HG03095 (cell line): ENCODE measurements around the gene TLCD3B.
"Not testable (repeated sequence)": the region's sequence is repeated elsewhere in the genome, so short reads cannot be mapped to it uniquely, and the experiment has no call there.

Experiments used
- ATAC-seq: cut with Tn5 transposase; IDR thresholded peaks from one replicate; pipeline ENCODE4 v1.9.1; 2021; ENCODE audit warnings: moderate library complexity; ENCODE audit not compliant: unreplicated experiment

The TLCD3B gene

GRCh38 chr16:30027588-30028437 lies 3.3 kb downstream of the TLCD3B start:
- ATAC-seq: no peak

- no peak for ATAC-seq
These were observed 4.6 kb downstream of the TLCD3B start for GRCh38 chr16:30026449-30026848.

DNA sequence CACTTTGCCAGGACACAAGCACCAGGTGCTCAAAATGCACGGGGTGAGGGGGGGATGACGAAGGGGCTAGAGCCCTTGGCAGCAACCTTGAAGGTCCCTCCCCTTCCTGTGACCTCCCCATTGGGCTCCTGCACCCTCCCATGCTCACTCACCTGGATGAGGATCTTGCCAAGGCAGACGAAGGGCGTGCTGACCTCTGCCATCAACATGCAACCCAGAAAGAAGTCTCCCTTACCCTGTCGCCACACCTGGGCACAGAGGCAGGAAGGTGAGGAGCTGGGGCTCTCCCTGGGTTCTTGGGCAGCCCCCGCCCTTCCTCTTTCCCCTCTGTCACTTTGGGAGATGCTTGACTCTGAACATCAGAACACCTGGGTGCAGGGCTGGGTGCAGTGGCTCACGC lies 5.5 kb downstream of the TLCD3B start:
- ATAC-seq: no peak

DNA sequence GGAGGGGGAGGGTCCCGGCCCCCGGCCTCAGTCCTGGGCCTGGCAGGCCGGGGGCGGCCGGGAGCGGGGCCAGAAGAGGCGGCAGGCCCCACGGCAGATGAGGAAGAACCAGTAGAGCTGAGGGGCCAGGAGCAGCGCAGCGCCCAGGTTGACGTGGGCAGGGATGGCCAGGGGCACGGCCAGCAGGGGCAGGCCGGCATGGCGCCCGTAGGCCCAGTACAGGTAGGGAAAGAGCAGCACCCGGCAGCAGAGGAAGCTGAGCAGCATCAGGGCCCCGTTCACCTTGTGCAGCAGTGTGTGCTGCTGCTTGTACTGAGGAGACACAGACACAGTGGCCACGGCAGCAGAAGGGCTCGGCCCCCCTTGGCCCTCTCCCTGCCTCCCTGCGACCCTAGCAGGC lies 5.9 kb downstream of the TLCD3B start:
- ATAC-seq: no peak

GRCh38 chr16:30024451-30024850 lies 6.6 kb downstream of the TLCD3B start:
- no peak for ATAC-seq

GRCh38 chr16:30023586-30023985 lies 7.5 kb downstream of the TLCD3B start:
- no peak for ATAC-seq

- no peak for ATAC-seq
These were observed 8.2 kb downstream of the TLCD3B start, which contains the start of gene C16orf92 for GRCh38 chr16:30022887-30023286. Gene C16orf92 (plus strand): TSS chr16:30023198. CDS start chr16:30023341, 143 bp downstream.

DNA sequence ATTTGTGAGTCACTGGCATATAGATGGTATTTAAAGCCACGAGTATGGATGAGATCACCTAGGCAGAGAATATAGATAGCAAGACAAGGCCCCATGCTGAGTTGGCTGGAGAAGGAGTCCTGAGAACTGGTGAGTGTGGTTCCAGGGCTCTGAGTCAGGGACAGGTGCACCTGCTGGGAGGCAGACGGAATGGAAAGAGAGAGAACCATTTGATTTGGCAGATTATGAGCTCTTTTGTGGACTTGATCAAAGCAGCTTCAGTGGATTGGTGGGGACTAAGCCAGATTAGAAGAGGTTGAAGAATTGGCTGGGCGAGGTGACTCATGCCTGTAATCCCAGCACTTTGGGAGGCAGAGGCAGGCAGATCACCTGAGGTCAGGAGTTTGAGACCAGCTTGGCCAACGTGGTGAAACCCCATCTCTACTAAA lies 12.3 kb downstream of the TLCD3B start:
- no peak for ATAC-seq

- not testable (repeated sequence) for ATAC-seq
These were observed 13.1 kb downstream of the TLCD3B start for GRCh38 chr16:30017937-30018336.

- ATAC-seq: no peak
These were observed 13.8 kb downstream of the TLCD3B start for GRCh38 chr16:30017277-30017656.

DNA sequence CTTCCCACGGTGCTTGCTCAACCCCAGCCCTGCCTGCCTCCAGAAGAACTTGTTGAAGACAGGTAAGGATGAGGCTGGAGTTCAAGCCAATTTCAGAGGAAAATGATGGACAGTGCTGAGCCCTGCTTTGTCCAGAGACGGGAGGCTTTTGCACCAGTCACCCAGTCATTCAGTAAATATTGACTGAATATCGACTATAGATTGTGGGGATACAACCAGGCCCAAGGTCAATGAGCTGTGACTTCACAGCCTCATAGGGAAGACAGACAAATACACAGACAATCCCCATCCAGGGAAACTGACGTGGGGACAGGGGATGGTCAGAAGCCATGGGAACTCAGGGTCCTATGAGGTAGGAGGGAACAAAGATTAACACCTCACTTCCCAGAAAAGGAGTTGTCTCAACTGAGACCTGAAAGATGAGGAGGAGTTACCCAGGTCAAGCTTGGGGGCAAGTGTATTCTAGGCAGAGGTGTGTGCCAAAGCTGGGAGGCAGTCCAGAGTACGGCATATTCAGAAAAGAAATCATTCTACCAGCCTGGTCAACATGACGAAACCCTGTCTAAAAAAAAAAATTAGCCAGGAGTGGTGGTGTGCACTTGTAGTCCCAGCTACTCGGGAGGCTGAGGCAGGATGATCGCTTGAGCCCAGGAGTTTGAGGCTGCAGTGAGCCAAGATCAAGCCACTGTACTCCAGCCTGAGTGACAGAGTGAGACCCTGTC lies 14.4 kb downstream of the TLCD3B start:
- ATAC-seq: no peak

DNA sequence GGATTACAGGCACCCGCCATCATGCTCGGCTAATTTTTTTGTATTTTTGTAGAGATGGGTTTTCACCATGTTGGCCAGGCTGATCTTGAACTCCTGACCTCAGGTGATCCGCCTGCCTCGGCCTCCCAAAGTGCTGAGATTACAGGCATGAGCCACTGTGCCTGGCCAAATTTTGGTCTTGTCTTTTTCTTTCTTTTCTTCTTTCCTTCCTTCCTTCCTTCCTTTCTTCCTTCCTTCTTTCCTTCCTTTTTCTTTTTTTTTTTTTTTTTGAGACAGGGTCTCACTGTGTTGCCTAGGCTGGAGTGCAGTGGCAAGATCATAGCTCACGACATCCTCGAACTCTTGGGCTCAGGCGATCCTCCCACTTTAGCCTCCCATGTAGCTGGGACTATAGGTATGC lies 15.6 kb downstream of the TLCD3B start:
- ATAC-seq: not testable (repeated sequence)

DNA sequence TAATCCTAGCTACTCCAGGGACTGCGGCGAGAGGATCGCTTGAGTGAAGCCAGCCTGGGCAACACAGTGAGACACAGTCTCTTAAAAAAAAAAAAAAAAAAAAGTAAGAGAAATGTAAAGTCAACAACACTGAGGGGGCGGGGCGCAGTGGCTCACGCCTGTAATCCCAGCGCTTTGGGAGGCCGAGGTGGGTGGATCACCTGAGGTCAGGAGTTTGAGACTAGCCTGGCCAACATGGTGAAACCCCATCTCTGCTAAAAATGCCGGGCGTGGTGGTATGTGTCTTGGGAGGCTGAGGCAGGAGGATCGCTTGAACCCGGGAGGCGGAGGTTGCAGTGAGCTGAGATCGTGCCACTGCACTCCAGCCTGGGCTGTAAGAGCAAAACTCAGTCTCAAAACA lies 18.5 kb downstream of the TLCD3B start:
- ATAC-seq: not testable (repeated sequence)

- ATAC-seq: no peak
These were observed 19.2 kb downstream of the TLCD3B start for GRCh38 chr16:30011714-30012504.

DNA sequence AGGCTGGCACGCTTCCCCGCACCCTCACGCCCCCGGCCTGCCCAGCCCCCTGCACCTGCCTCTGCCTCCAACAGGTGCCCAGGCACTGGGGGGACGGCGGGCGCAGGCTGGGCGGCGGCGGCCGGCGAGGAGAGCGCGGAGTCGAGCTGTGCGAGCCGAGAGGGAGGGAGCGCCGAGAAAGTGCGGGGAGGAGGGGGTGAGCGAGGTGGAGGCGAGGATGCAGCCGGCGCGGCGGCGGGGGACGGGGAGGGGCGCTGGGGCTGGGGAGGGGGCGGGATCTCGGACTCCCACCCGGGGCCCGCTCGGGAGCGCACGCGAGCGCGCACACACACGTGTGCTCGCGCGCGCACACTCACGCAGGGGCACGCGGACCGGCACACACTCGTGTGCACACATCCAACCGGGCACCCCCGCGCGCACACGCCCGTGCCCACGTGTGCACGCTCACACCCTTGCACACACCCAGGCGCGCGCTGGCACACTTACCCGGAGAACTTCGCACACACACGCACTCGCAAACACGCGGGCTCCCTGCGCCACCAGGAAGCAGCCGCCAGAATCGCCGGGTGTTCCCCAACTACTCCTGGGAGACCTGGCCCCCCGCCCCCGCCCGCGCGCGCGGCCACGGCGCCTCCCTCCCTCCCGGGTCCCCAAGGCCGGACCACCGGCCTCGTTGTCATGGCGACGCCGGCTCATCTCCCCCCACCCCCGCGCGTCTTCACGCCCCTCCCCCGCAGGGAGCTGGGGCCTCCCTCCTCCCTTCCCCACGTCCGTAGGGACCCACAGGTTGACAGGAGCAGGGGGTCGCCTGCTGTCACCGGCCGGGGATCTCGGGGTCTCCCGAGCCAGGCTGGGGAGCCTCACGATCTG lies 20.0 kb downstream of the TLCD3B start, which contains the start of gene DOC2A:
DOC2A (minus strand) TSS at position 184 of the 870 bp plus-strand sequence. CDS start 805 bp downstream, outside the sequence.
- ATAC-seq: no peak

DNA sequence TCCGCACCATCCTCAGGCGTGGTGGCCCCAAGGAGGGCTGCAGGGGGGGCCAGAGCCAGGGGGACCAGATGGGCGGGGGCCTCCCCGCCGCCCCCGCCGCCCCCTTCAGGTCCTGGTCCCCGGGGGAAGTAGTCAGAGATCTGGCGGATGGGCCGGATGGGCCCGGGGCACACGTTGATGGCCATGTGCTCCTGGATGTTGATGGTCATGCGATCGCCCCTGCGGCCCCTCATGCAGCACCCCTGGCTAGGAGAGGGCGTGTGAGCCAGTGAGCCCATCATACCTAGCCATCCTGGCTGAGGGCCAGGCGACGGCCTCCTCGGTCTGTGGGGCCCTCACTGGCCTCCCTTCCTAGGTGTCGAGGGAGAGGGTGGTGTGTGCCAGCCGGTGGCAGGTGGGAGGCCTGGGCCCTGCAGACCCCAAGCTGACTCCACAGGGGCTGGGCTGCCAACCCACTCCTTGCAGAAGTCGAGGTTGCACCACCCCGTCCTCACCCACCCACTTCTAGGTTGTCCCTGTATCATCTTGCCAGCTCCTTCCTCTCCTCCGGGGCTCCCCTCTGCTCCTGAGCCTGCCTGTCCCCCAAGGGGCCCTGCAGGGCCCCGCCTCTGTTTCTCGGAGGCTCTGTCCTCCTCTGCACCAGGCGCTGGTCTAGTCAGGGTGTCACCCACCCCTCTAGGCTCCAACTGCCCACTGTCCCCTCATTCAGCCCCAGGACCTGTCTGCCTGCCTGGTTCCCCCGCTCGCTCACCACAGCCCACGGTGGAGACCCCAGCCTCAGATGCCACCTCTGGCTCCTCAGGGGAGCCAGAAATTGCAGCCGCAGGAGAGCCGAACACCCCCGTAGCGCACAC lies 20.9 kb downstream of the TLCD3B start:
- ATAC-seq: no peak

GRCh38 chr16:30009085-30009862 lies 21.8 kb downstream of the TLCD3B start:
- no peak for ATAC-seq

GRCh38 chr16:30007378-30007895 lies 23.6 kb downstream of the TLCD3B start:
- ATAC-seq: no peak
